H1 (cell line): ENCODE measurements around the gene NPSR1. TPM values are rescaled to one million over a fixed set of nuclear protein-coding genes. Genes with fewer than 3 reads are reported as not detected.

ENCODE experiments used
- CTCF ChIA-PET: fragments of 300-600 bp; sonication (Branson Sonifier 250); formaldehyde crosslinking; loops from one replicate; lab custom pipeline; 2021; ENCODE audit not compliant: partially characterized antibody; lab: Charles Lee
- POLR2A ChIA-PET: fragments of 300-600 bp; sonication (Branson Sonifier 250); formaldehyde crosslinking; loops from one replicate; lab custom pipeline; 2021; ENCODE audit warnings: inconsistent platforms; ENCODE audit not compliant: partially characterized antibody; lab: Charles Lee
- DNase-seq, 2 experiments: peaks; one replicate each; pipeline versions ENCODE4 v3.0.0 to v3.0.0-alpha.2; 2010 to 2022; ENCODE audit warnings: low spot score in 2 of 2, low read depth in 1 of 2, mixed read lengths in 1 of 2
- FAIRE-seq: peaks from 2 replicates; lab custom pipeline; 2011; peaks lifted over from hg19 to GRCh38; lab: Jason Lieb, UNC
- H2AFZ ChIP-seq: 2 replicates; pipeline ENCODE4 v1.8.1; 2012; ENCODE audit warnings: low read length, inconsistent platforms
- H2AK5ac ChIP-seq: 2 replicates; pipeline ENCODE4 v1.6.1; 2013; ENCODE audit warnings: low read depth, low read length
- H2BK120ac ChIP-seq: replicated peaks from 2 replicates; pipeline ENCODE3; 2013; ENCODE audit warnings: low read depth, low read length, inconsistent platforms
- H2BK12ac ChIP-seq: 2 replicates; pipeline ENCODE4 v1.6.1; 2013; ENCODE audit warnings: low read depth, low read length
- H2BK15ac ChIP-seq: 2 replicates; pipeline ENCODE4 v1.6.1; 2013; ENCODE audit warnings: low read length
- H2BK20ac ChIP-seq: 2 replicates; pipeline ENCODE4 v1.6.1; 2013; ENCODE audit warnings: low read length
- H2BK5ac ChIP-seq: 2 replicates; pipeline ENCODE4 v1.6.1; 2013; ENCODE audit warnings: low read depth, low read length
- H3K14ac ChIP-seq: 2 replicates; pipeline ENCODE4 v1.6.1; 2013; ENCODE audit warnings: inconsistent platforms; ENCODE audit not compliant: insufficient read length
- H3K18ac ChIP-seq: 2 replicates; pipeline ENCODE4 v1.6.1; 2013; ENCODE audit warnings: low read length; ENCODE audit errors: extremely low read depth
- H3K23ac ChIP-seq: 2 replicates; pipeline ENCODE4 v1.6.1; 2013; ENCODE audit warnings: inconsistent platforms; ENCODE audit not compliant: insufficient read length
- H3K23me2 ChIP-seq: 2 replicates; pipeline ENCODE4 v1.6.1; 2013; ENCODE audit warnings: low read depth, low read length
- H3K27ac ChIP-seq: 2 replicates; pipeline ENCODE4 v1.6.1; 2011; ENCODE audit warnings: low read depth, low read length, inconsistent platforms
- H3K27me3 ChIP-seq, 4 experiments: replicated peaks in 1 of 4; 1 replicate in 1 of 4; 2 replicates in 3 of 4; pipeline versions ENCODE4 v1.6.1 to v1.8.1; 2011 to 2013; ENCODE audit warnings: low read length in 3 of 4, mild to moderate bottlenecking in 3 of 4, inconsistent platforms in 2 of 4, mixed read lengths in 2 of 4, moderate library complexity in 1 of 4; ENCODE audit not compliant: control insufficient read depth in 3 of 4, insufficient read depth in 3 of 4; ENCODE audit errors: extremely low read depth in 1 of 4
- H3K36me3 ChIP-seq, 4 experiments: 2 replicates each; pipeline versions ENCODE4 v1.6.1 to v1.8.1; 2011 to 2013; ENCODE audit warnings: mild to moderate bottlenecking in 4 of 4, low read length in 3 of 4, moderate library complexity in 2 of 4, control low read depth in 1 of 4, inconsistent platforms in 1 of 4; ENCODE audit not compliant: insufficient read depth in 4 of 4, control insufficient read depth in 2 of 4
- H3K4ac ChIP-seq: replicated peaks from 2 replicates; pipeline ENCODE3; 2013; ENCODE audit warnings: low read length, low read depth, mixed read lengths, inconsistent platforms; ENCODE audit not compliant: insufficient read length
- H3K4me1 ChIP-seq, 4 experiments: replicated peaks in 1 of 4; 1 replicate in 1 of 4; 2 replicates in 3 of 4; pipeline versions ENCODE4 v1.6.1 to v1.8.1; 2011 to 2013; ENCODE audit warnings: low read length in 3 of 4, inconsistent platforms in 2 of 4, mixed read lengths in 1 of 4; ENCODE audit not compliant: insufficient read depth in 4 of 4, control insufficient read depth in 3 of 4
- H3K4me2 ChIP-seq, 2 experiments: 2 replicates each; pipeline versions ENCODE4 v1.6.1 to v1.8.1; 2011 to 2013; ENCODE audit warnings: low read depth in 2 of 2, low read length in 2 of 2, control low read depth in 1 of 2, inconsistent platforms in 1 of 2, mild to moderate bottlenecking in 1 of 2; ENCODE audit not compliant: insufficient read depth in 1 of 2
- H3K4me3 ChIP-seq, 4 experiments: fragments of 200-600, 300-600 bp in 1 of 4; sonication (generic), shearing (Covaris generic), sonication (Bioruptor Twin) in 1 of 4; 2 replicates each; pipeline versions ENCODE4 v1.5.1 to v1.8.1; 2011 to 2016; ENCODE audit warnings: low read length in 4 of 4, low read depth in 3 of 4, control low read depth in 2 of 4, inconsistent platforms in 2 of 4, mild to moderate bottlenecking in 2 of 4, mixed read lengths in 1 of 4, moderate library complexity in 1 of 4; ENCODE audit not compliant: insufficient read depth in 2 of 4; ENCODE audit errors: extremely low read depth in 1 of 4
- H3K56ac ChIP-seq: replicated peaks from 2 replicates; pipeline ENCODE3; 2013; ENCODE audit warnings: low read depth, mild to moderate bottlenecking, mixed read lengths, low read length, inconsistent platforms; ENCODE audit not compliant: insufficient read length
- H3K79me1 ChIP-seq: 2 replicates; pipeline ENCODE4 v1.6.1; 2013; ENCODE audit warnings: low read depth, low read length, control low read depth
- H3K79me2 ChIP-seq, 2 experiments: 2 replicates each; pipeline versions ENCODE4 v1.6.1 to v1.8.1; 2012 to 2013; ENCODE audit warnings: low read length in 2 of 2, mild to moderate bottlenecking in 2 of 2, inconsistent platforms in 1 of 2; ENCODE audit not compliant: insufficient read depth in 2 of 2, control insufficient read depth in 1 of 2
- H3K9ac ChIP-seq, 4 experiments: replicated peaks in 1 of 4; 1 replicate in 1 of 4; 2 replicates in 3 of 4; pipeline versions ENCODE4 v1.6.1 to v1.8.1; 2011 to 2013; ENCODE audit warnings: low read depth in 3 of 4, low read length in 3 of 4, control low read depth in 2 of 4, mild to moderate bottlenecking in 2 of 4, moderate library complexity in 2 of 4, inconsistent platforms in 1 of 4; ENCODE audit errors: extremely low read depth in 1 of 4
- H3K9me3 ChIP-seq, 2 experiments: 2 replicates each; pipeline versions ENCODE4 v1.6.1 to v1.8.1; 2012 to 2013; ENCODE audit warnings: mild to moderate bottlenecking in 2 of 2, moderate library complexity in 2 of 2, control low read depth in 1 of 2, inconsistent platforms in 1 of 2, low read depth in 1 of 2, low read length in 1 of 2, mixed read lengths in 1 of 2; ENCODE audit not compliant: insufficient read depth in 2 of 2
- H4K20me1 ChIP-seq, 2 experiments: replicated peaks in 1 of 2; 2 replicates each; pipeline versions ENCODE3 to v1.8.1; 2011 to 2013; ENCODE audit warnings: inconsistent platforms in 2 of 2, low read length in 2 of 2, mild to moderate bottlenecking in 1 of 2; ENCODE audit not compliant: insufficient read depth in 2 of 2, control insufficient read depth in 1 of 2
- H4K5ac ChIP-seq: 2 replicates; pipeline ENCODE4 v1.6.1; 2013; ENCODE audit warnings: low read length, low read depth, mixed read lengths, inconsistent platforms; ENCODE audit not compliant: insufficient read length
- H4K8ac ChIP-seq: 2 replicates; pipeline ENCODE4 v1.8.0; 2013; ENCODE audit warnings: mild to moderate bottlenecking, moderate library complexity, low read length, inconsistent platforms; ENCODE audit not compliant: insufficient read depth; ENCODE audit errors: extremely low read depth
- H4K91ac ChIP-seq: replicated peaks from 2 replicates; pipeline ENCODE3; 2013; ENCODE audit warnings: low read length, mixed read lengths, inconsistent platforms; ENCODE audit not compliant: insufficient read length
- ASH2L ChIP-seq: fragments of 200-600, 300-600 bp; sonication (generic); IDR thresholded peaks from one replicate; pipeline ENCODE4 v1.7.1; 2017; ENCODE audit warnings: low read length
- BRCA1 ChIP-seq: IDR thresholded peaks from 2 replicates; pipeline ENCODE4 v1.6.1; 2012; ENCODE audit warnings: low read depth, low read length, improper control_type of control experiment
- CBX5 ChIP-seq: fragments of 300-800, 300-1000 bp; sonication (generic); IDR thresholded peaks from 2 replicates; pipeline ENCODE4 v1.7.1; 2016; ENCODE audit warnings: antibody characterized with exemption, low read length, low read depth
- CHD1 ChIP-seq: IDR thresholded peaks from 2 replicates; pipeline ENCODE4 v1.6.1; 2012; ENCODE audit warnings: low read depth, low read length, improper control_type of control experiment
- CHD2 ChIP-seq: IDR thresholded peaks from 2 replicates; pipeline ENCODE4 v1.6.1; 2012; ENCODE audit warnings: low read length, improper control_type of control experiment
- EGR1 ChIP-seq: IDR thresholded peaks from 2 replicates; pipeline ENCODE4 v1.6.1; 2011; ENCODE audit warnings: low read depth, low read length, borderline replicate concordance
- FOSL1 ChIP-seq: IDR thresholded peaks from 2 replicates; pipeline ENCODE4 v1.6.1; 2011; ENCODE audit warnings: mild to moderate bottlenecking, low read depth, low read length, moderate library complexity; ENCODE audit not compliant: insufficient read depth
- KDM5A ChIP-seq: fragments of 200-600 bp; IDR thresholded peaks from 2 replicates; pipeline ENCODE4 v1.7.1; 2012; ENCODE audit warnings: mild to moderate bottlenecking, low read length, inconsistent platforms, mixed read lengths
- POLR2A ChIP-seq, 2 experiments: IDR thresholded peaks; 1 replicate in 1 of 2; 2 replicates in 1 of 2; pipeline ENCODE4 v1.6.1; 2011; ENCODE audit warnings: low read depth in 2 of 2, low read length in 2 of 2, mild to moderate bottlenecking in 2 of 2; ENCODE audit errors: control extremely low read depth in 1 of 2
- RNF2 ChIP-seq: fragments of 200-900, 300-1000 bp; sonication (generic); IDR thresholded peaks from 2 replicates; pipeline ENCODE4 v1.7.1; 2016; ENCODE audit warnings: borderline replicate concordance, low read depth, mild to moderate bottlenecking, antibody characterized with exemption, low read length; ENCODE audit not compliant: poor library complexity, severe bottlenecking; ENCODE audit errors: missing control alignments
- SAP30 ChIP-seq: fragments of 300-600 bp; sonication (generic); IDR thresholded peaks from 2 replicates; pipeline ENCODE4 v1.7.1; 2012; ENCODE audit warnings: low read length, moderate library complexity, mild to moderate bottlenecking, inconsistent platforms; ENCODE audit not compliant: insufficient read depth, insufficient replicate concordance
- TAF1 ChIP-seq: IDR thresholded peaks from 2 replicates; pipeline ENCODE4 v1.6.1; 2011; ENCODE audit warnings: mild to moderate bottlenecking, low read depth, low read length
- TEAD4 ChIP-seq: IDR thresholded peaks from 2 replicates; pipeline ENCODE4 v1.6.1; 2012; ENCODE audit warnings: low read depth, low read length, inconsistent platforms, mixed read lengths
- WGBS, 2 experiments: shearing (Covaris generic) in 1 of 2; methylation state at CpG; one replicate each; pipeline versions ENCODE4 v1.1.6 to v1.1.7; 2013 to 2015; ENCODE audit warnings: low lambda C conversion rate in 2 of 2, mixed read lengths in 2 of 2, inconsistent platforms in 1 of 2, low coverage in 1 of 2, missing lambda C conversion rate in 1 of 2; ENCODE audit not compliant: insufficient replicate concordance in 2 of 2, insufficient coverage in 1 of 2, insufficient read length in 1 of 2; ENCODE audit errors: extremely low coverage in 1 of 2, missing lambda C conversion rate in 1 of 2; 5-methylcytosine and 5-hydroxymethylcytosine counted together
- polyA plus RNA-seq, 7 experiments: library from polyadenylated mRNA; depleted of rRNA in 3 of 7; stranded (reverse) in 5 of 7; unstranded in 2 of 7; fragments of >200 nt in 5 of 7; fragments of 200-250 nt in 2 of 7; gene quantifications; 1 replicate in 5 of 7; 2 replicates in 1 of 7; 4 replicates in 1 of 7; pipeline versions ENCODE4 v1.2.1 to v1.2.3, GENCODE V29; 2011 to 2013; ENCODE audit warnings: missing spikeins in 2 of 7, mixed read lengths in 2 of 7
- total RNA-seq: library from RNA; stranded (reverse); fragmentation: NEBNext Ultra II Directional; extraction: Animal tissue kit (Norgen Biotek cat#: 25700); gene quantifications from 2 replicates; pipeline ENCODE4 v1.2.1, GENCODE V29; 2021
- TF ChIP-seq, protein P1 (sequence below): IDR thresholded peaks from 2 replicates; pipeline ENCODE4 v1.6.1; 2011; ENCODE audit warnings: low read depth, mild to moderate bottlenecking, low read length; ENCODE audit not compliant: insufficient read depth
- TF ChIP-seq, protein P2 (sequence below): IDR thresholded peaks from 2 replicates; pipeline ENCODE4 v1.6.1; 2012; ENCODE audit warnings: inconsistent platforms

Gene NPSR1
- total and polyA plus RNA-seq, 2 of the 8 experiments (the other 6 are each of a cell fraction or from before 2014, with no cell fraction given) = not detected

DNA sequence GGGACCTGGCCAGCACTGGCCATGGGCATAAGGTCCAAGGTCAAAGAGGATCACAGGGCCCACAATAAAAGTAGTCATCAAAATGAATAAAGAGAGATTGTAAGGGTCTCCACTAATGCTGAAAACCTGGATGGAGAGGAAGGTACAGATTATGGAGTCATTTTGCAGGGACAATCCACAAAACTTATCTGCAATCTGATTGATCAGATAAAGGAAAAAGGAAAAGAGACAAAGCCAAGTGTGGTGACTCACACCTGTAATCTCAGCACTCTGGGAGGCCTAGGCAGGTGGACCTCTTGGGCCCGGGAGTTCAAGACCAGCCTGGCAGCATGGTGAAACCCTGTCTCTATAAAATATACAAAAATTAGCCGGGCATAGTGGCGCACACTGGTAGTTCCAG lies 174.0 kb downstream of the NPSR1 start:
- DNase-seq = no peak
- H2AFZ ChIP-seq = no peak overlapping the region
- no peak overlapping the region for H3K9ac ChIP-seq
- no peaks in the 10 kb centered on the region for H3K36me3 ChIP-seq
- H2BK12ac ChIP-seq = no peak overlapping the region
- H3K18ac ChIP-seq = no peak overlapping the region
- no peak overlapping the region for H2AK5ac ChIP-seq
- H3K9me3 ChIP-seq = no peaks in the 10 kb centered on the region
- no peak overlapping the region for H3K23ac ChIP-seq
- H4K91ac ChIP-seq = no peak overlapping the region
- ChIA-PET POLR2A (no interaction called here), CTCF (interaction anchor here (1.2 kb wide), 1 partner anchor 8 kb away, joined by 3 read pairs; no protein-coding TSS in a partner anchor)
- 93% methylated on average over 3 of the region's 3 CpGs; no CpG with 5 or more reads in 1 of the 2 experiments for WGBS, 2 experiments
- H3K27me3 ChIP-seq = no peaks in the 10 kb centered on the region
- H2BK120ac ChIP-seq = no peak overlapping the region
- no peak overlapping the region for H2BK15ac ChIP-seq
- H2BK20ac ChIP-seq = no peak overlapping the region
- H3K56ac ChIP-seq = no peak overlapping the region
- no peak overlapping the region for H3K27ac ChIP-seq
- no peak overlapping the region for H3K14ac ChIP-seq
- no peak overlapping the region for H2BK5ac ChIP-seq
- no peak overlapping the region for H3K4ac ChIP-seq
- no peak overlapping the region for H3K4me2 ChIP-seq
- no peaks in the 10 kb centered on the region for H3K79me1 ChIP-seq
- no peak for FAIRE-seq
- no peak overlapping the region for H4K5ac ChIP-seq
- no peaks in the 10 kb centered on the region for H3K79me2 ChIP-seq
- no peaks in the 10 kb centered on the region for H3K23me2 ChIP-seq
- no peaks in the 10 kb centered on the region for H3K4me1 ChIP-seq
- H3K4me3 ChIP-seq = no peak overlapping the region
- H4K8ac ChIP-seq = no peak overlapping the region
- H4K20me1 ChIP-seq = no peaks in the 10 kb centered on the region
- TF ChIP-seq POLR2A (IDR thresholded peaks at IDR 0.05; ENCODE audit: control extremely low read depth in 1 of 2, low read depth in 2 of 2, low read length in 2 of 2) (no peak), CBX5 (no peak), CHD2 (no peak), ASH2L (no peak), FOSL1 (no peak), SAP30 (no peak), BRCA1 (no peak), TAF1 (no peak), EGR1 (no peak), KDM5A (no peak), RNF2 (no peak), TEAD4 (no peak), CHD1 (no peak)
- TF ChIP-seq, protein P1, sequence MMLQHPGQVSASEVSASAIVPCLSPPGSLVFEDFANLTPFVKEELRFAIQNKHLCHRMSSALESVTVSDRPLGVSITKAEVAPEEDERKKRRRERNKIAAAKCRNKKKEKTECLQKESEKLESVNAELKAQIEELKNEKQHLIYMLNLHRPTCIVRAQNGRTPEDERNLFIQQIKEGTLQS = no peak
- TF ChIP-seq, protein P2, sequence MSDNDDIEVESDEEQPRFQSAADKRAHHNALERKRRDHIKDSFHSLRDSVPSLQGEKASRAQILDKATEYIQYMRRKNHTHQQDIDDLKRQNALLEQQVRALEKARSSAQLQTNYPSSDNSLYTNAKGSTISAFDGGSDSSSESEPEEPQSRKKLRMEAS = no peak
